GM12892 (cell line): ENCODE data around the gene HACD2.

Experiments used
- POLR2A ChIP-seq: IDR thresholded peaks from 2 replicates; pipeline ENCODE4 v1.6.1; 2011; ENCODE audit warnings: low read depth, low read length, control low read depth
- POLR2AphosphoS5 ChIP-seq: IDR thresholded peaks from 2 replicates; pipeline ENCODE4 v1.6.1; 2011; ENCODE audit warnings: low read depth, low read length, control low read depth
- TAF1 ChIP-seq: IDR thresholded peaks from 2 replicates; pipeline ENCODE4 v1.6.1; 2011; ENCODE audit warnings: low read depth, mild to moderate bottlenecking, control low read depth, low read length, borderline replicate concordance

- TF ChIP-seq TAF1 (no peak), POLR2A (no peak), POLR2AphosphoS5 (no peak)
Measured at GRCh38 chr3:123618768-123619484, 34.1 kb upstream of the HACD2 start.
